ENCODE results near the gene MARCHF6.
"Not testable (repeated sequence)": the region's sequence is repeated elsewhere in the genome, so short reads cannot be mapped to it uniquely, and the experiment has no call there.

Gene MARCHF6

DNA sequence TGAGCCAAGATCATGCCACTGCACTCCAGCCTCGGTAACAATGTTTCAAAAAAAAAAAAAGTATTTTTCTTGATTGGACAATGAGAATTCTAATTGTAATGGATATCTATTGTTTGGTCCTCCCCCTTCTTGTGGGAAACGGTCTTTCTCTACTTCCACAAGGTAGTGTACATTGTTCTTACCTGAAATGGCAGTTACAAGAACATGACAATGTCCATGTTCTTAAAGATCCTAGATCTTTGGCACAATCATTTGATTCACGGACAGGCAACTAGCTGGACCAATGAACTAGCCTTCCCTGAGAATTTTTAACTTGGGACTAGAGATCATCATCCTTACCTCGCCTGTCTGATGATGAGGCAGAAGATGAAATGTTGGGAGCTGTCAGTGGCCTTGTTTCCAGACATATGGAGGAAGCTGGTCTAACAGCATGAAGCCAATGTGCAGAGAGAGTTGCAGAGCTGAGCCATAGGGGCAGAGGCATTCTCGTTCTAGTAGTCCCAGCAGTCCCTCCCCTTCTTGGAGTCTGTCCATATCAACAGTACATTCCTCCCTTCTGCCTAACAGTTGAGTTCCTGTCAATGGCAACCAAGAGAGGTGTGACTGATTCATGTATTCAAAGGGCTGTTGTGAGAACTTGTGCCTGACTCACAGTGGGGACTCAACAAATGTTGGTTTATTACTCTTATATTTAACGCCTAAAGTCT is 2.1 kb upstream of the MARCHF6 start:
- DNase-seq: no peak

DNA sequence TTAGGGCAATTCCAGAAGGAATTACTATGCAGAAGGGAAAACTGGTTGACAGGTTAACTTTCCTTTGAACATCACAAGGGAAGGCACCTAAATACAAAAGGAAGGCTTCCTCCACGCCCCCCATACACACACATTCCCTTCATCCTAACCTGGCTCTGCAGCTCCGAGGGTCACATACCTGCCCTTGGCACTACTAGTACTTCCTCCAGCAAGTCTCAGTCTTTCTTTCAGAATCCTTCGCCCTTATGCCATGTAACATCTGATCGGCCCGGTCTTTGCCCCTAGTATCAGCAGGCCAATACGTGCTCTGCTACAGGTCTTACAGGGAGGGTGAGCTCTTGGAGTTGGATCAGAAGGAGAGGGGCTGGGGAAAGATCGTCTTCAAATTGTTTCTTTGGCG is 1.6 kb upstream of the MARCHF6 start:
- no peak for DNase-seq

DNA sequence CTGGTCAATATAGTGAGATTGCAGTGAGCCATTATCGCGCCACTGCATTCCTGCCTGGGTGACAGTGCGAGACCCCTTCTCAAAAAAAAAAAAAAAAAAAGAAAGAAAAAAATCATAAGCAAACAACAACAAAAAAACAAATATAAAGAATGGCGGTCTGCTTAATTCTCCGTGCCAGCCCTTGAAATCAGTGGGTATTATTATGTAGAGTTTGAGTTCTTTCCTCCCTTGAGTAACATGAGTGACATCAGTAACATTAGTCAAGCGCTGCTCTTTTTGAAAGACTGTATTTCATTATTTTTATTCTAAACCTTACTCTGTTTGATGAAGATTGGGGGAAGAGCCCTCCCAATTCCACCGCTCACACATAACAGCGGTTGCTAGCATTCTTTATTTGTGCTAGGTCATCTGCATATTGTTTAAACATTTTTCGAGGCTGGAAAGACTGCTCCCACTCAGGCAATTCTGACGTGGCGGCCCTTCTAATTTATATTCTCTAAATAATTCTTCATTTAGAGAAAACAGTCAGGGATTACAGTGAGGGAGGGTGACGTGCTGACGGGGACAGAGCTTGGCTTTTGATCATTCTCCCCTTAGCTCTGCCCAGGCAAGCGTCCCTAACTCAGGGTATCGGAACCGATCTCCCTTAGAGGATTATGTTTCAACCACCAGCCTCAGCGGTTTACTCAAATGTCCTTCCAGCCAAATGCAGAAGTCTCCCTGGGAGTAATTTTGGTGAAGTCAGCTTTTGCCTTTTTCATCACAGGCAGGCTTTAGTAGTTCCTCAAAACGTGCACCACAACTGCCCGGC is 860 bp upstream of the MARCHF6 start:
- DNase-seq: peak; percentile 60

DNA sequence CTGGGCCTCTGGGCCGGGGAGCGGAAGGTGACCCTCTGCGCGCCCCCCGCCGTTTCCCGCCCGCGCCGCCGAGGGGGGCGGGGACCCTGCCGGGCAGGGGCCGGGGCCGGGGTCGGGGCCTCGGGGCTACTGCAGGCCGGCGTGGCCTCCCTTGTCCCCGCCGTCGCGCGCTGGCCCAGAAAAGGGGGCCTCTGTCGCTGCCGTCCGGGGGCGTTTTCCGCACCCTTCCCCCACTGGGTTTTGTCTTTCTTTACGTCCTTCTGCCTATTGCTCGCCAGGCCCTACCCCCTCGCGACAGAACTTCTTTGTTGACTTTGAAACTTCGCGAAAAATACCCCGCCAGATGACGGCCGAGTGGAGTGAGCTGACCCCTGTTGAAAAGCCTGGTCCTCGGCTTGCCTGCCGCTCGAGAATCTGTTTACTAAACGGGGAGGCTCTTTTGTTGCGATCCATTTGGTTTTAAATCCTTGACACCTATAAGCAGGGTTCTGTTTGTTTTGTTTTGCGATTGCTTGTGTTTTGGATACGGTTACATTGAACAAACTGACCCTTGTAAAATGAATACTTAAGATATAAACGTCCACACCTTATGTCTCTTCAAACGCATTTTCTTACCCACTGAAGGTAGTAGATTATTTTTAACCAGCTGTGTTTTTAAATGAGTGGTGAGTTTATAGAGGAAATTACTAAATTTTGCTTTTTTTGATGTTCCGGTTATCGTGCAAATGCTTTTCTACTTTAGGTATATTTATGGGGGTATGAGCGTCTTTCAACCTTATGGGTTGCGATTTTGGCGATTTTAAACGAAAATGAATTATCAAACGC is 765 bp downstream of the MARCHF6 start:
- DNase-seq: peak; percentile 79

DNA sequence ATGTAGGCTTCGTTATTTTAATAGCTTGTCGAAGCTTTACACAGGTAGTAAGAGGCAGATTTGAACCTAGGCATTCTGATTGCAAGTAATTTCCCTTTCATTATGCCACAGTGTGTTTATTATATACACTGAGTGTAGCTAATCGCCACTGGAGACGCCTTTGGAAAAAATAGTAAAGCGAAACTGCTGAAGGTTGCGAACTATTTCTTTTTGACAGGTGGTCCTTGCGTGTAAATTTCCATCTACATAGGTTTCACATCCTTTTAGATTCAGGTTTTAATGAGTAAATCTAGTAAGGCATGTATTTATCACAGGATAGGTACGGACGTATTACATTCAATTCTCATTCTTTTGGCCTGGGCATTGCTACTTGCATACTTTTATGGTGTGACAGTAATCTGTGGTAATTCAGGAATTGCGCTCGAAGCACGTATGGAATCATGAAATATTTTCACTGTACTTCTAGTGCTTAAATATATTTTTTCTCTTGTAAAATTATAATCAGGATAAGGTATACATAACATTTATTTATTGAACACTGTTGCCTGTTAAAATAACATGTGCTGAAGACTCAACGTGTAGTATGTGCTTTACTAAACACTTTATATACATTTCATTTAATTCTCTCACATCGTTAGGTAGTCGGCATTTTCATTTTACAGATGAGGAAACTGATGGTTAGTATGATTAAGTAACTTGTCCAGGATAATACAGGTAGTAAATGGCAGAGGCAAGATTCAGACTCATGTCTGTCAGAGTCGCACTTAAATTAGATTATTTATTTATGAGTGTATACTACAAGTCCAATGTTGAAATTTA is 1.8 kb downstream of the MARCHF6 start:
- no peak for DNase-seq

DNA sequence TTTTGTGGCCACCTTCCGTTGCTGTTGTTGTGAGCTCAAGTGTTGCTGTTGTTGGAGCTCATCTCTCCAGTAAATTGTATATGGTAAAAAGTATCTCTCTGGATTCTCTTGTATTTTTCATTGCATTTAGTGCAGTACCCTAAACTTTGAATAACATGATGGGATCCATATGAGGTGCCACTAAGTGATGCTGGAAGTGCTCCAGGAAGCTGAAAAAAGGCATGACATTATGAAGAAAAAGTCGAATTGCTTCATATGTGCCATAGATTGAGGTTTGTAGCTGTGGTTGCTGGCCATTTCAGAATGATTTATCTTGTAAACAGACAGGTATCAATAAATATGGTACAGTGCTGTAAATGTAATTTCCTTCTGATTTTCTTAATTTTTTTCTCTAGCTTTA is 5.5 kb downstream of the MARCHF6 start:
- DNase-seq: no peak

DNA sequence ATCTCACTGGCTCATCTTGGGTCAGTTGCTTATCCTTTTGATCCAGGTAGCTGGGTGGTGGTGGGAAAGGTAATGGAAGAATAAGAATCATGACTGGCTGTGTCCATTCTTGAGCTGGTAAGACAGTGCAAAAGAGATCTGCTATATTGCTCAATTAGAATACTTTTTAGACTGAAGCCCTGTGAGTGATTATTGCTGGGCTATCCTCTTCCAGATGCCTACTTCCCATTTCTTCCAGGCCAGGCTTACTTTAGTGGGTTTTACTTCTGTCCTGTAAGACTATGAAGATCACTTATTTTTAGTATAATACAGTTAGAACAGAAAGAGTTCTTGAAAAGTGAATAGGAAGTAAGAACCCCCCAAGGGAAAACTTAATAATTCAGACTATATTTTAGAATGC is 7.2 kb downstream of the MARCHF6 start:
- DNase-seq: no peak

DNA sequence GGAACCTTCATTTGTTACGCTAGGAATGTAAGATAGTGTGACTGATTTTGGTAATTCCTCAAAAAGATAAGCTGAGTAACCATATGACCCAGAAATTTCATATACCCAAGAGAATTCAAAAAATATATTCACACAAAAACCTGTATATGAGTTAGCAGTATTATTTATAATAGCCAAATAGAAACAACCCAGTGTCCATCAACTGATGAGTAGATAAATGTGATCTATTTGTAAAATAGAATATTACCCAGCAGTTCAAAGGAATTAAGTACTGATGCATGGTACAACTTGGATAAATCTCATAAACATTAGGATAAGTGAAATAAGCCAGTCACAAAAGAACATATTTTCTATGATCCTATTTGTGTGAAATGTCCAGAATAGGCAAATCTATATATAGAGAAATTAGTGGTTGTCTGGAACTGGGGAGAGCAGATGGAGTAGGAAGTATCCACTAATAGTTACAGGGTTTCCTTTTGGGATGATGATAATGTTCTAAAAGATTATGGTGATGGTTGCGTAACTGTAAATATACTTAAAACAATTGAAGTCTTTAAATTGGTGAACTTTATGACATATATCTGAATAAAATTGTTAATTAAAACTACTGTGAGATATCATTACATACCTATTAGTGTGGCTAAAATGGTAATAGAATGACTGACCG is 10.2 kb downstream of the MARCHF6 start:
- DNase-seq: no peak

DNA sequence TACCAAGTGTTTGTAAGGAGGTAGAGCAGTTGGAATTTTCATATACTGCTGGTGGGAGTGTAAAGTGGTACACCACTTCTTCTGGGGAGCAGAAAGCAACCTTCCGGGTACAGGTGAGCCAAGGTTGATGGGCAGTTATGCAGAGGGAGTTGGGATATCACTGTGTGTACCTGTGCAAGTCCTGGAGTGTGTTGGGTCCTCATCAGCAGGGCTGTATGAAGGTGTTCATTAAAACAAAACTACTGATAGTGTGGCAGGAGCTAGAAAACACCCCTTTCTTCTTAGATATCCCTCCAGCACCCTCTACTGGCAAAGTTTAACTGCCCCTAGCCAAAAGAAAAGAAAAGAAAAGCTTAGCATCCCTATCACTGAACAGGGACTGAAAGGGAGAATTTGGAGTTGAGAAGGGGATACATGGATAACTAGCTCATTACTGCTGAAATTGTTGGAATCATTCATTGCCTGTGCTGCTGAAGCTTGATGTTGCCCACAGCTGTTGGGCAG is 10.7 kb downstream of the MARCHF6 start:
- no peak for DNase-seq

DNA sequence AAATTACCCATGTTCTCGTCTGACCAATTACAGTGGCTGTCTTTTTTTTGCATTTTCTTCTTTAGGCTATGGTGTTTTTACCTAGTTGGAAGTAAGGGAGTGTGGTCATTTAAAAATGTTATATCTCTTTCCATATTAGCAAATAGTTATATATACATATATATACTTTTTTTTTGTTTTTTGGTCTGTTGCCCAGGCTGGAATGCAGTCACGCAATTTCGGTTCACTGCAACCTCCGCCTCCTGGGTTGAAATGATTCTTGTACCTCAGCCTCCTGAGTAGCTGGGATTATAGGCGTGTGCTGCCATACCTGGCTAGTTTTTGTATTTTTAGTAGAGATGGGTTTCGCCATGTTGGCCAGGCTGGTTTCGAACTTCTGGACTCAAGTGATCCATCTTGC is 12.3 kb downstream of the MARCHF6 start:
- no peak for DNase-seq

DNA sequence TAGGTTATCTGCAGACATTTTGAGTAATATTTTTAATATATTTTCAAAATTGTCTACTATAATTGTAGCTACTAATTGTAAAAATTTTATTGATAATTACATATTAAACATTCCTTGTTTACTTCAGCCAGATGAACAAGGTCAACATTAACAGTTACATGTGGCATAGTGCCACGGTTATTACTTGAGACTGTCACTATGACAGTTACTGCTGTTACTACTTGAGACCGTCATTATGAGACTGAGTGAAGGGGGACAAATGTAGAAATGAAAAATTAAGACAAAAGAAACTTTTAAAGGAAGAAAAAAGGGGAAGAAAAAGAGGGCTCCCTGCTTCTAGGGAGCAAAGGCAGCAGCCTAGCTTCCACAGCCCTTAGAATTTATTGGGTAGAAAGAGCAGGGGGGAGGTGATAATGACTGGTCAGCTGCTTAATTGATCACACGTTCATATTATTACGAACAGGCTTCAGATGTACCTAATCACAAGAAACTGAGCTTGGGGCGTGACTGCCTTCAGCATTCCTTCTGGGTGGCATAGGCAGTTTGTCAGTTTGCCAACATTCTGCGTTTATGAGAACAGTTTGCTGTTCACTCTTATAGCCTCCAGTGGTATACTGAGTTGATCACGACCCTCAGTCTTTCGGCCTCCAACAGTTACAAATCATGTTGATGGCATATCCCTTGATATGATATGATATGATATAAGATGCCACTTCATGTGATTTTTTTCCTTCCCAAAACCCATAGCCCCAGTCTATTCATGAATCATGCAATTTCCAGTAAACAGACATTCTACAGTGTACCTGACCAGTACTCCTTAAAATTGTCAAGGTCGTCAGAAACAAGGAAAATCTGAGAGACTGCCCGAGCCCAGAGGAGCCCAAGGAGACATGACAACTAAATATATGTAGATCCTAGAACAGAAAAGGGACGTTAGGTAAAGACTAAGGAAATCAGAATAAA is 13.1 kb downstream of the MARCHF6 start:
- DNase-seq: no peak

DNA sequence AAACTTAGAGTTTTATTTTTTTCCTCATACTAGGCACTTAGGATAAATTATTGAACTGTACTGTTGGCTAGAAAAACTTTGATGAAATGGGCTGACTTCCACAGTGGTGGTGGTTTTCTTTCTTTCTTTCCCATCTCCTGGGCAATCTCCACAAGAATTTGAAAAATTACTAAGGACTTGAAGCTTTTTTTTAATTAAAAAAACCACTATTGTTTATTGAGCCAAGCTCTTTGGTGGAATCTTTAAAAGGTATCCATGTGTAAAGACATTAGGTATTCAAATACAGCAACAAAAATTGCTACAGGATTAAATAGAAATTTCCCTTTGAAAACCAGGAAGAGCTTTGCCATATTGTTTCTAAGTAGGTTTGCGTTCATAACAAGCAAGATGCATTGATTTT is 14.1 kb downstream of the MARCHF6 start:
- DNase-seq: no peak

DNA sequence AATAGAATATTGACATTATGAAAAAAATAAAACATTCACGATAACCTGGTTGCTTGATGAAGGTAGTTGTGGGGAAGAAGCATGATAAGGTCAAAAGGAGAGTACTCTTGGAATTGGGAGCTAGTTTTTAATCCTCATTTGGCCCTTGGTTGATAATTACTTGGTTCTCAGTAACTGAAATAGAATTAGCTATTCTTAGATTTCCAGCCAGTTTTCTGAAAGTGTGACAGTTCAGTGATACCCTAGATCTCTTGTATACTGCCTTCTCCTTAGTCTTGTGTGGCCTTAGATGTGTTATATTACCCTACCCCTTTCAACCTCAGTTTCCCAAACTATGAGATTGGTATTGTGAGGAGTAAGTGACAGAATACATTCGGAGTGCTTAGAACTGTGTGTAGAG is 17.4 kb downstream of the MARCHF6 start:
- no peak for DNase-seq

DNA sequence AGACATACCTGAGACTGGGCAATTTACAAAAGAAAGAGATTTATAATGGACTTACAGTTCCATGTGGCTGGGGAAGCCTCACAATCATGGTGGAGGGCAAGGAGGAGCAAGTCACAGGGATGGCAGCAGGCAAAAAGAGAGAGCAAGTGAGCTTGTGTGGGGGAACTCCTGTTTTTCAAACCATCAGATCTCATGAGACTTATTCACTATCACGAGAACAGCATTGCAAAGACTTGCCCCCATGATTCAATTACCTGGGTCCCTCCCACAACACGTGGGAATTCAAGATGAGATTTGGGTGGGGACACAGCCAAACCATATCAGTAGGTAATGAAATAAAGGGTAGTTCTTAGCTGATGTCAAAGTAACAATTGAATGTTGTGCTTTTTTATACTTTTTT is 17.9 kb downstream of the MARCHF6 start:
- not testable (repeated sequence) for DNase-seq

DNA sequence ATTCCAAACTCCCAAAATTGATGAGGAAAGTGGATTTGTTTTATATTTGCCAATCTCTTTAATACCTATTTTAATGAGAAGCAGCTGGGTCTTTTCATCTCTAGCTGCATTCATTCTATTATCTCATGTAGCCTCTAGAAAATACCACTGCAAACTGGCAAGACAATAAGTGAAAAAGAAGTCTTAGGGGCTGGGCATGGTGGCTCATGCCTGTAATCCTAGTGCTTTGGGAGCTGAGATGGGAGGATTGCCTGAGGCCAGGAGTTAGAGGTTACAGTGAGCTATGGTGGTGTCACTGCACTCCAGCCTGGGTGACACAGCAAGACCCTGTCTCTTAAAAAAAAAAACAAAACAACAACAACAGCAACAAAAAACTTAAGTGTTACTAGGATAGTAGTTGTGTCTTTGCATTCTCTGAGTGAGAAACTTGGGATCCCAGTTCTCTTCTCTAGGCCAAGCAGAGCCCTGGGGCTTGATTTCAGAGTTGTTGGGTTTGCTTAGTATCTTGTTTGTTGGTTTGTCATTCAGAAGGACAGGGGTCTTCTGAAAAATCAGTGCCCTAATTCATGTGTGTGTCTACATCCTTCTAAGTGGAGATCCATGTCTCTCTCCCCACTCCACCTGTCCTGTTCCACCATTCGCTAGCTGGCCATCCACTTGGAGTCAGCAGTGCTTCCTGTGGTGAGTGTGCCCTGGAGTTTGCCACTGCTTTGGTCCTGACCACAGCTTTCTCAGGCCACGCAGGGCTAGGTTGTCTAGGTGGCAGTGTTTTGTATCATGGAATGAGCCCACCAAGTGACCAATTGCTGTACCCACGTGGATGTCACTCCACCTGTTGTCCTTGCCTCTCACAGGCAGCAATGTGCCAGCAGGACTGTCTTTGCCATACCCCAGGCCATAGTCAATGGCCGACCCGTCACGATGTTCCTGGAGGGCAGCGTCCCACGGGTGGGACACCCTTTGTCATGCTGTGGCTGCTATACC is 19.5 kb downstream of the MARCHF6 start:
- no peak for DNase-seq

DNA sequence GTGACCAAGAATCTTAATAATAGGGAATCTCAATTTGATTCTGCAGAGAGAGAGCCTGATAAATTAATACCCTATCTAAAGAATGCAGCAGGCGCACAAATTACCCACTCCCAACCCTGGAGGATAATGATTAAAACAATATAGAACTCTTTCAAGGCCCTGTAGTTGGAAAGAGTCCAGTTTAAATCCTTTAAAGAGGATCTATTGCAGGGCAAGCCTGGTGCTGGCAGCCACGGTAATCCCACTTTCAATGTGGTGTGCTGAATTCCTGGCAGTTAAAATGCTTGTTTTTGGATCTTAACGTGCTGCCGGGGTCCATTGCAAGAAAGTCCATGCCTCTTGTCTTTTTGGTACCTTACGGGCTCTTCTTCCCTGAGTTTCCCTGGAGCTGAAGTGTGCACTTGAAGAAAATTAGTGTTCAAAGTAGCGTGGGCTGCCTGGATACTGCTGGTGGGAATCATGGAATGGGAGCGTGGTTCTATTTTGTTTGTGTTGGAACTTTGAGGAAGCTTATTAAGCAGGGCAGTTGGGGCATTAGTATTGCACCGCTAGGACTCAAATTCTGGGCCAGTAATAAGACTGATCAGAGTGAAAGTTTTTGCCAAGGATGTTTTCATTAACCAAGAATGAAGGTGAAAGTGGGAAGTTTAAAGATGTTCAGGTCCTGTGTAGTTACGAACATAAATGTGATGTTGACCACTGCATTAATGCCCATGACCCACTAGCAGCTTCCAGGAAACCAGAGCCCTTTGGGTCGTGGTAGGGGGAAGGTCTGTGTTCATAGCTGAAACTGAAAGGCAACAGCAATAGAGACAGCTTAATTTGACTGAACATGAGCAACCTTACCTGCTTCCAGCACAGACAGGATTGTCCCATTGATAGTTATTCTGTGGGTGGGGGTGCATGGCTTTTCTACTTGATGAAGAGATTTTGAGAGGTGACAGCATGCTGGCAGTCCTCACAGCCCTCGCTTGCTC is 20.8 kb downstream of the MARCHF6 start:
- DNase-seq: no peak

DNA sequence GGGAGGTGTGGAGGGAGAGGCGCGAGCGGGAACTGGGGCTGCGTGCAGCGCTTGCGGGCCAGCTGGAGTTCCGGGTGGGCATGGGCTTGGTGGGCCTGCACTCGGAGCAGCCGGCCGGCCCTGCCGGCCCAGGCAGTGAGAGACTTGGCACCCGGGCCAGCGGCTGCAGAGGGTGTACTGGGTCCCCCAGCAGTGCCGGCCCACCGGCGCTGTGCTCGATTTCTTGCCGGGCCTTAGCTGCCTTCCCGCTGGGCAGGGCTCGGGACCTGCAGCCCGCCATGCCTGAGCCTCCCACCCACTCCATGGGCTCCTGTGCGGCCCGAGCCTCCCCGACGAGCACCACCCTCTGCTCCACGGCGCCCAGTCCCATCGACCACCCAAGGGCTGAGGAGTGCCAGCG is 21.7 kb downstream of the MARCHF6 start:
- DNase-seq: not testable (repeated sequence)

DNA sequence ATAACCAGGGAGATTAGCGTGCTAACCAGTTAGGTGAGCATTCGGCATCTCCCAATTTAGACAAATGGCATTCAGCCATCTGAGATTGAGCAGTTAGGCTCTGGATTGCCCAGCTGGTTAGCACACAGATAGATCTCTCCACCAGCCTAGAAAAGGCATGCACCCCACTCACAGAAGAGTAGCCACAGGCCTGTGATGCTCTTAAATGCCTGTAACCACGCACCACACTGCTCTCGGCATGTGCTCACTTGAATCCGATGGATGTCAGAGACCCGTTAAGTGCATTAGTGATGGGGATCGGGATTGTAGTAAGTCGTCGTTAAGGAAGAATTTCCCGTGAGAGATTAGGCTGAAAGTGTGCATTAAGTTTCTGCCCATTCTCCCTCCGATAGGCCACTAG is 23.0 kb downstream of the MARCHF6 start:
- no peak for DNase-seq
